K562 (cell line): ENCODE results near the gene ONECUT1.

Source experiments
- ARHGAP35 ChIP-seq: fragments of 450-650 bp; IDR thresholded peaks from 2 replicates; pipeline ENCODE4 v1.6.1; 2018; ENCODE audit not compliant: partially characterized antibody
- ATF2 ChIP-seq: sonication (generic); formaldehyde crosslinking; IDR thresholded peaks from 2 replicates; pipeline ENCODE4 v1.8.1; 2022; ENCODE audit warnings: missing genetic modification reagents
- CTCF ChIP-seq, 3 experiments: IDR thresholded peaks in 2 of 3; conservative IDR thresholded peaks in 1 of 3; 2 replicates each; pipeline ENCODE4 v1.5.1; 2011 to 2012; ENCODE audit warnings: low read length in 3 of 3, mild to moderate bottlenecking in 3 of 3, control low read depth in 2 of 3, improper control_type of control experiment in 1 of 3, inconsistent platforms in 1 of 3, low read depth in 1 of 3, mixed read lengths in 1 of 3, moderate library complexity in 1 of 3; ENCODE audit not compliant: insufficient read depth in 2 of 3
- CTCFL ChIP-seq: IDR thresholded peaks from 2 replicates; pipeline ENCODE4 v1.6.1; 2011; ENCODE audit warnings: borderline replicate concordance, low read depth, mild to moderate bottlenecking, moderate library complexity, low read length; ENCODE audit not compliant: insufficient read depth, poor library complexity, severe bottlenecking
- EZH2 ChIP-seq: IDR thresholded peaks from 2 replicates; pipeline ENCODE4 v1.6.1; 2012; ENCODE audit warnings: low read depth, mild to moderate bottlenecking, inconsistent platforms, low read length, borderline replicate concordance
- GATAD2A ChIP-seq: fragments of 450-650 bp; IDR thresholded peaks from 2 replicates; pipeline ENCODE4 v1.6.1; 2017
- HDGF ChIP-seq: fragments of 450-650 bp; IDR thresholded peaks from 2 replicates; pipeline ENCODE4 v1.6.1; 2016
- MAX ChIP-seq: sonication (generic); formaldehyde crosslinking; IDR thresholded peaks from 2 replicates; pipeline ENCODE4 v1.9.0; 2022; ENCODE audit warnings: mild to moderate bottlenecking, missing genetic modification reagents
- PTBP1 ChIP-seq: fragments of 200-400 bp; formaldehyde crosslinking; IDR thresholded peaks from 2 replicates; pipeline ENCODE4 v1.6.1; 2017; ENCODE audit warnings: low read depth, low read length
- RAD21 ChIP-seq, 2 experiments: fragments of 250-450 bp in 1 of 2; fragments of 450-650 bp in 1 of 2; sonication (Bioruptor Pico) in 1 of 2; formaldehyde crosslinking in 1 of 2; IDR thresholded peaks in 1 of 2; conservative IDR thresholded peaks in 1 of 2; 2 replicates each; pipeline versions ENCODE4 v1.4.0 to v1.8.0; 2020 to 2022; ENCODE audit warnings: mild to moderate bottlenecking in 2 of 2, moderate library complexity in 1 of 2
- ZBTB34 ChIP-seq: fragments of 250-450 bp; sonication (Bioruptor Pico); IDR thresholded peaks from 2 replicates; pipeline ENCODE4 v1.8.0; 2021; ENCODE audit warnings: mild to moderate bottlenecking, moderate library complexity
- ZFX ChIP-seq: sonication (generic); formaldehyde crosslinking; IDR thresholded peaks from 2 replicates; pipeline ENCODE4 v1.8.0; 2022; ENCODE audit warnings: mild to moderate bottlenecking, missing genetic modification reagents, moderate library complexity
- ZNF143 ChIP-seq: sonication (generic); formaldehyde crosslinking; IDR thresholded peaks from 2 replicates; pipeline ENCODE4 v1.9.0; 2022; ENCODE audit warnings: mild to moderate bottlenecking, missing genetic modification reagents
- ZNF785 ChIP-seq: fragments of 250-450 bp; sonication (Bioruptor Pico); IDR thresholded peaks from 2 replicates; pipeline ENCODE4 v1.4.0; 2020; ENCODE audit warnings: mild to moderate bottlenecking

GRCh38 chr15:52787549-52788098 lies 2.5 kb downstream of the ONECUT1 start:
- TF ChIP-seq ZNF785 (CRISPR knock-in tag) (no peak), ZBTB34 (no peak), PTBP1 (no peak), ZFX (CRISPR knock-in tag) (no peak), MAX (CRISPR knock-in tag) (no peak), RAD21 (CRISPR knock-in tag; conservative IDR thresholded peaks at IDR 0.05 in 1 of 2, IDR thresholded peaks at IDR 0.05 in 1 of 2) (no peak), EZH2 (no peak), ATF2 (no peak), HDGF (no peak), ARHGAP35 (no peak), CTCF (IDR thresholded peaks at IDR 0.05 in 2 of 3, conservative IDR thresholded peaks at IDR 0.05 in 1 of 3; ENCODE audit: insufficient read depth in 2 of 3, low read depth in 1 of 3, low read length in 3 of 3) (no peak), ZNF143 (CRISPR knock-in tag) (no peak), CTCFL (no peak), GATAD2A (no peak)
